Adrenal gland (tissue), 5 donors: ENCODE data around the gene SMG6.

Experiments used
- POLR2A ChIP-seq, 2 donors: fragments of 450-650 bp; IDR thresholded peaks; one replicate each; pipeline ENCODE4 v1.6.1; 2017; ENCODE audit warnings: antibody characterized with exemption in 2 of 2, mild to moderate bottlenecking in 2 of 2, moderate library complexity in 1 of 2
- TF ChIP-seq, protein P1 (sequence below), 6 experiments: fragments of 450-650 bp in 4 of 6; fragments of 200-600 bp in 2 of 6; sonication (generic) in 1 of 6; IDR thresholded peaks; 1 replicate in 5 of 6; 2 replicates in 1 of 6; pipeline versions ENCODE4 v1.5.1 to v1.8.0; 2016 to 2021; ENCODE audit warnings: antibody characterized with exemption in 6 of 6, mild to moderate bottlenecking in 2 of 6, moderate library complexity in 1 of 6
- donor health status: DM: no; HTN: no; CAD: no.

DNA sequence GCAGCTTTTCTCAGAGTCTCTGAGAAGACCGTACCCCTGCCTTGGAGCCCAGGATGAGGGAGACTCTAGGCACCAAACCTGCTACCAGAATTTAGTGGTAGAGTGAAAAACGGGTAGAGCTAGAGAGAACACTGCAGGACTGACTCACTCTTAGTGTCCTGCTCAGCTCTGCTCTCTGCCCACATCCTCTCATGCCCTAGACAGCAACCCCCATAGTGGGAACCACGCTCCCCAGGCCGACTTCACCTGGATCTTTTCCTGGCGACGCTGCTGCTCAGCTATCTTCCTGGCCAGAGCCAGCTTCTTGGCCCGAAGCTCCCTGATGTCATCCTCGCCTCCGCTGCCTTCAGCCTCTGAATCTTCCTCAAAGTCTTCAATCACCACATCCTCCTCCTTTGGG is 222.0 kb downstream of the SMG6 start:
- TF ChIP-seq, protein P1, sequence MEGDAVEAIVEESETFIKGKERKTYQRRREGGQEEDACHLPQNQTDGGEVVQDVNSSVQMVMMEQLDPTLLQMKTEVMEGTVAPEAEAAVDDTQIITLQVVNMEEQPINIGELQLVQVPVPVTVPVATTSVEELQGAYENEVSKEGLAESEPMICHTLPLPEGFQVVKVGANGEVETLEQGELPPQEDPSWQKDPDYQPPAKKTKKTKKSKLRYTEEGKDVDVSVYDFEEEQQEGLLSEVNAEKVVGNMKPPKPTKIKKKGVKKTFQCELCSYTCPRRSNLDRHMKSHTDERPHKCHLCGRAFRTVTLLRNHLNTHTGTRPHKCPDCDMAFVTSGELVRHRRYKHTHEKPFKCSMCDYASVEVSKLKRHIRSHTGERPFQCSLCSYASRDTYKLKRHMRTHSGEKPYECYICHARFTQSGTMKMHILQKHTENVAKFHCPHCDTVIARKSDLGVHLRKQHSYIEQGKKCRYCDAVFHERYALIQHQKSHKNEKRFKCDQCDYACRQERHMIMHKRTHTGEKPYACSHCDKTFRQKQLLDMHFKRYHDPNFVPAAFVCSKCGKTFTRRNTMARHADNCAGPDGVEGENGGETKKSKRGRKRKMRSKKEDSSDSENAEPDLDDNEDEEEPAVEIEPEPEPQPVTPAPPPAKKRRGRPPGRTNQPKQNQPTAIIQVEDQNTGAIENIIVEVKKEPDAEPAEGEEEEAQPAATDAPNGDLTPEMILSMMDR (IDR thresholded peaks at IDR 0.05) = no peak
- no peak for TF ChIP-seq POLR2A (IDR thresholded peaks at IDR 0.05)
